ENCODE measurements around the gene ZNF263. TPM values are rescaled to one million over a fixed set of nuclear protein-coding genes. Genes with fewer than 3 reads are reported as not detected.
"Not testable (repeated sequence)": the region's sequence is repeated elsewhere in the genome, so short reads cannot be mapped to it uniquely, and the experiment has no call there.

ZNF263 gene
- total RNA-seq, 1 donor from 2014 or later: 23.8 TPM

DNA sequence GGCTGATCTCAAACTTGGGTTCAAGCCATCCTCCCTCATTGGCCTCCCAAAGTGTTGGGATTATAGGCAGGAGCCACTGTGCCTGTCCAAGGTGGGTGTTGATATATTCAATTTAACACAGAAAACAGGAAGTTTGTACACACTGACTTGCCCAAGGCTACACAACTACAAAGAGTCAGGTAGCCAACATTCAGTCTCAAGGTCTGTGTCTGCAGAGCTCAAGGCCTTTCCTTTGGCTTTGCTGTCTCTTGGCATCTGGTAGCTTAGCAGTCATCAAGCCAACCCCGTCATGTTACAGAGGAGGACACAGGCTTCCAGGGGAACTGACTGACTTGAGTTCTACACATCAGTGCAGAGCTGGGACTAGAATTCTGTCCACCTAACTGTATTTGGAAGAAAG, 15.0 kb upstream of the ZNF263 start:
- DNase-seq (ENCODE audit: low spot score): no peak

GRCh38 chr16:3270718-3271117, 12.6 kb upstream of the ZNF263 start:
- not testable (repeated sequence) for DNase-seq (ENCODE audit: low spot score)

GRCh38 chr16:3271281-3271680, 12.0 kb upstream of the ZNF263 start:
- DNase-seq (ENCODE audit: low spot score): not testable (repeated sequence)

DNA sequence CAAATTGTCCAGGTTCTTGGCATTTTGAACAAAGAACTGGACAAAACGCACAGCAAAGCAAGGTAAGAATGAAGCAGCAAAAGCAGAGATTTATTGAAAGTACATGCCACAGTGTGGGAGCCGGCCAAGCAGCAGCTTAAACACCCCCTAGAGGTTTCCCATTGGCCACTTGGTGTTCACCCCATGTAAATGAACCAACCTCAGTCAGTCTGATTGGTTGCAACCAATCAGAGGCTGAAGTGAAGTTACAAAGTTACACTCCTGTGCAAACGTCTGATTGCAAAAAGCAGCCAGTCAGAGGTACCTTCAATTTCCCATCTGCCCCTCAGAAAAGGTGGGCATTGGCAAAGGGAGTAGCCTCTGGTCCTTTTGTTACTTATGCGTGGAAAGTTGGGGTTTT, 8.8 kb upstream of the ZNF263 start:
- DNase-seq (ENCODE audit: low spot score): no peak

- no peak for DNase-seq (ENCODE audit: low spot score)
Observed at GRCh38 chr16:3274947-3275346, 8.3 kb upstream of the ZNF263 start.

GRCh38 chr16:3276679-3277078, 6.6 kb upstream of the ZNF263 start:
- DNase-seq (ENCODE audit: low spot score): no peak

- DNase-seq (ENCODE audit: low spot score): no peak
Observed at GRCh38 chr16:3281222-3281820, 2.0 kb upstream of the ZNF263 start.

GRCh38 chr16:3282103-3282729, 1.1 kb upstream of the ZNF263 start:
- DNase-seq (ENCODE audit: low spot score): no peak

- DNase-seq (ENCODE audit: low spot score): no peak
Observed at GRCh38 chr16:3283543-3284447, 504 bp downstream of the ZNF263 start.

GRCh38 chr16:3285131-3285530, 1.8 kb downstream of the ZNF263 start:
- DNase-seq (ENCODE audit: low spot score): no peak

DNA sequence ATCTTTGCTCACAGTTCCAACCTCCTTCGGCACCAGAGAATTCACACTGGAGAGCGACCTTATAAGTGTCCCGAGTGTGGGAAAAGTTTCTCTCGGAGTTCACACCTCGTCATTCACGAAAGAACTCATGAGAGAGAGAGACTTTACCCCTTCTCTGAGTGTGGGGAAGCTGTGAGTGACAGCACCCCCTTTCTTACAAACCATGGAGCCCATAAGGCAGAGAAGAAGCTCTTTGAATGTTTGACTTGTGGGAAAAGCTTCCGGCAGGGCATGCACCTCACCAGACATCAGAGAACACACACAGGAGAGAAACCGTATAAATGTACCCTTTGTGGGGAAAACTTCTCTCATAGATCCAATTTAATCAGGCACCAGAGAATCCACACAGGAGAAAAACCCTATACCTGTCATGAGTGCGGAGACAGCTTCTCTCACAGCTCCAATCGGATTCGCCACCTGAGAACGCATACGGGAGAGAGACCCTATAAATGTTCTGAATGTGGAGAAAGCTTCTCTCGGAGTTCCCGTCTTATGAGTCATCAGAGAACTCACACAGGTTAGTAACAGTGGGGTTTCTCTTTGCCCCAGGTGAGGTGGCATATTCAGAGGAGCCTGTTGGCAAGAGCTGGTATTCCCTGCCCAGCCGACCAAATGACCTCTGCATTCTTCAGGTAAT, 6.8 kb downstream of the ZNF263 start:
- DNase-seq (ENCODE audit: low spot score): no peak

- no peak for DNase-seq (ENCODE audit: low spot score)
Observed at GRCh38 chr16:3292604-3293003, 9.3 kb downstream of the ZNF263 start.

GRCh38 chr16:3295209-3295608, 11.9 kb downstream of the ZNF263 start:
- DNase-seq (ENCODE audit: low spot score): no peak

DNA sequence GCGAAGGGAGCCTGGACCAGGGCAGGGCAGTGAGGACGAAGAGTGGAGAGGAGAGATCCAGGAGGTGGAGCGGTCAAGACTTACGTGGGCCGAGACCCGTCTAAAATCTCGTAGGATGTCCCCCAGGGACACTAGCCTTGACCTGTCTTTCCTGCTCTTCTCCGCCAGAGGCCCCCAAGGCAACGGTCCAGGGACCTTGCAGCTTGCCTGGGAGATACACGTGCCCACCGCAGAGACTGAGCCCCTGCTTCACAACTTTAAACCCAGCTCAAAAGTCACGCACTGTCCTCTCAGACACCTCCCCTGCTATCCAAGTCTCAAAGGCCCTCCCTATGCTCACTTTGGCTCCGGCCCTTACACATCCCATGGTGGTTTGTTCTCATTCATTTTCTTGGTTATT, 12.5 kb downstream of the ZNF263 start:
- no peak for DNase-seq (ENCODE audit: low spot score)

DNA sequence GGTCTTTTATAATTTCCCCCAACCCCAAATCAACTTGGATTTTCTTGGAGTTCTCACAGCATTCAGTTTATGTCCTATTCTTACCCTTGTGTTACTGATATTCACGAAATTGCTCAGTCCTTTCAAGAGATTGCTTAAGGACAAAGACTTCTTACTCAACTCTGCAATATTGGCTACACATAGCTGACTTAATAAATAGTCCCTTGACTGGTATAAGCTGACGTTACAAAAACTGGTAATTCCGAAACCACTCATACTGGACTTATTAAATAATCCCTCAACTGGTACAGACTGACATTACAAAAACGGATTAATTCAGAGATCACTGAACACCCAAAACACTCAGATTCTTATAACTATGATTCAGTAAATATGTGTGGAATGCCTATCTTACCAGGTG, 21.1 kb downstream of the ZNF263 start:
- DNase-seq (ENCODE audit: low spot score): no peak

DNA sequence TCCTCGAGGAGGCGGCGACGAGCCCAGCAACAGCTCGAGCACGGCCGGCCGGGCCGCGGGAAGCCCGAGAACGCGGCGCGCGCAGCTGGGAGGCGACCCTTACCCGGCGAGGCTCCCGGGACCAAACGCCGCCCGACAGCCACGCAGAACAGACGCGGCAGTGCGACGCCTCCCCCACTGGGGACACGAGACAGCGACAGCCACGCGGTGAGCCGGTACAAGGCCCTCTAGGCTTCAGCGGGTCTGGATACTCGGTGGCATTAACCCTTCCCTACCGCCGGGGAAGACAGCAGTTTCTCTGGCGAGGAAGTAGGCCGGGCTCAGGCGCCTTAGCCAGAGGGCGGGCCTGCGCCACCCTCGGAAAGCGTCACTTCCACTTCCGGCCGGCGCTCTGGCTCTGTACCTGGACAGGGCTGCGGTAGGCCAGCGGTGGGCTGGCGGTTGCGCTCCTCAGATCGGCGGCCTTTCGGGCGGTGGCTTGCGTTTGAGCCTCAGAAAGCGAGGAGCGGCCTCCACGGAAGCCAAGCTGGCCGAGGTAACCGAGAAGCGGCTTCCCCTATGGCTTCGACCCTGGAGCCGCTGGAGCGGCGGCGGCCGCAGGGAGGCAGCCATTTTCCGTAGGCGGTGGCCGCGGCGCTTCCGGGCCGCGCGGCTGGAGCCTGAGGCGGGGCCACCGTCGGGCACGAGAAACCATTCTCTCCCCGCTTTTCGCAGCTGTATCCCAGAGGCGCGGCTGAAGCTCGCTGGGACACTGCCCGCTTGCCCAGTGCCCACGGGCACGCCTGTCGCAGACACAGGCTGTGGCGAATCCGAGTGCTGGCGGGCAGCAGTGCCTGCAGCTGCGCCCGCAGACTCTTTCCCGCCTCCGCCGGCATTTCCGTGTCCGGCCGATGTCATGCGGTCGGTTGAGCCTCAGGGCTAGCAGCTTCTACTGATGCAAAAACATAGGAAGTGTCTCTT, 22.1 kb downstream of the ZNF263 start, which contains the start of the genes TIGD7 and ZNF75A:
Gene TIGD7 (minus strand): TSS at position 322 of the 960 bp plus-strand sequence. CDS start 4,816 bp downstream, outside the sequence.
Gene ZNF75A (plus strand): TSS at position 389 of the 960 bp plus-strand sequence. CDS start 2,932 bp downstream, outside the sequence.
- peak; percentile 88 for DNase-seq (ENCODE audit: low spot score)

GRCh38 chr16:3306078-3306477, 22.8 kb downstream of the ZNF263 start:
- no peak for DNase-seq (ENCODE audit: low spot score)

DNA sequence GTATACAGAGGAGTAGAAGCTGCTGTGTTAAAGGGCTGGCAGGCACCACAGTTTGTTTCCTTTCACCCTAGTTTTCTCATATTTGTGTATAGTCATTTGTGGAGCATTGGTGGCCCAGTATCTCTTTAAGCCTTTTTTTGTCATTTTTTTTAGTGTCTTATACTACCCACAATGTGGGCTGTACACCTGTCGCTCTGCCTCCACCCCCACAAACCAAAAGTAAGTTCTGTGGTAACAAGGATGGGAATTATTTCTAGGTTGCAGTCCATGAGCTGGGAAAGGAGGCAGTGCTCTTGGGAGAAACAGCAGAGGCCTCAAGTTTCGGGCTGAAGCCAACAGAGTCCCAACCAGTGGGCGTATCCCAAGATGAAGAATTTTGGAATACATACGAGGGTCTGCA, 28.2 kb downstream of the ZNF263 start:
- DNase-seq (ENCODE audit: low spot score): no peak

DNA sequence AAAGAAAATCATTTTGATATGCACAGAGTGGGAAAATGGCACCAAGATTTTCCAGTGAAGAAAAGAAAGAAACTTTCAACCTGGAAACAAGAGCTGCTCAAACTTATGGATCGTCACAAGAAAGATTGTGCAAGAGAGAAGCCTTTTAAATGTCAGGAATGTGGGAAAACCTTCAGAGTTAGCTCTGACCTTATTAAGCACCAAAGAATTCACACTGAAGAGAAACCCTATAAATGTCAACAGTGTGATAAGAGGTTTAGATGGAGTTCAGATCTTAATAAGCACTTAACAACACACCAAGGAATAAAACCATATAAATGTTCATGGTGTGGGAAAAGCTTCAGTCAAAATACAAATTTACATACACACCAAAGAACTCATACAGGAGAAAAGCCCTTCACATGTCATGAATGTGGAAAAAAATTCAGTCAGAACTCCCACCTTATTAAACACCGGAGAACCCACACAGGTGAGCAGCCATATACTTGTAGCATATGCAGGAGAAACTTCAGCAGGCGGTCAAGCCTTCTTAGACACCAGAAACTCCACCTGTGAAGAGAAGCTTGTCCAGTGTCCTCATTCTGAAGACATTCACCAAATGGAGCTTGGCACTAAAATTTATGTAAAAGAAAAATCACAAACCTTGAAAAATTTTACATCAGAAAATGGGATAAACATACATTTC, 34.2 kb downstream of the ZNF263 start:
- no peak for DNase-seq (ENCODE audit: low spot score)

- no peak for DNase-seq (ENCODE audit: low spot score)
Observed at GRCh38 chr16:3321816-3322215, 38.5 kb downstream of the ZNF263 start.
